H1 (cell line): Measurements from ENCODE around the gene TLK1. TPM values are rescaled to one million over a fixed set of nuclear protein-coding genes. Genes with fewer than 3 reads are reported as not detected.
A peak's percentile ranks its signal among the peaks of the same experiment; 100 is the strongest.

ENCODE experiments used
- CTCF ChIA-PET: fragments of 300-600 bp; sonication (Branson Sonifier 250); formaldehyde crosslinking; loops from one replicate; lab custom pipeline; 2021; ENCODE audit not compliant: partially characterized antibody; lab: Charles Lee
- POLR2A ChIA-PET: fragments of 300-600 bp; sonication (Branson Sonifier 250); formaldehyde crosslinking; loops from one replicate; lab custom pipeline; 2021; ENCODE audit warnings: inconsistent platforms; ENCODE audit not compliant: partially characterized antibody; lab: Charles Lee
- DNase-seq, 2 experiments: peaks; one replicate each; pipeline versions ENCODE4 v3.0.0 to v3.0.0-alpha.2; 2010 to 2022; ENCODE audit warnings: low spot score in 2 of 2, low read depth in 1 of 2, mixed read lengths in 1 of 2
- FAIRE-seq: peaks from 2 replicates; lab custom pipeline; 2011; peaks lifted over from hg19 to GRCh38; lab: Jason Lieb, UNC
- H2AFZ ChIP-seq: 2 replicates; pipeline ENCODE4 v1.8.1; 2012; ENCODE audit warnings: low read length, inconsistent platforms
- H2AK5ac ChIP-seq: 2 replicates; pipeline ENCODE4 v1.6.1; 2013; ENCODE audit warnings: low read depth, low read length
- H2BK120ac ChIP-seq: replicated peaks from 2 replicates; pipeline ENCODE3; 2013; ENCODE audit warnings: low read depth, low read length, inconsistent platforms
- H2BK12ac ChIP-seq: 2 replicates; pipeline ENCODE4 v1.6.1; 2013; ENCODE audit warnings: low read depth, low read length
- H2BK15ac ChIP-seq: 2 replicates; pipeline ENCODE4 v1.6.1; 2013; ENCODE audit warnings: low read length
- H2BK20ac ChIP-seq: 2 replicates; pipeline ENCODE4 v1.6.1; 2013; ENCODE audit warnings: low read length
- H2BK5ac ChIP-seq: 2 replicates; pipeline ENCODE4 v1.6.1; 2013; ENCODE audit warnings: low read depth, low read length
- H3K14ac ChIP-seq: 2 replicates; pipeline ENCODE4 v1.6.1; 2013; ENCODE audit warnings: inconsistent platforms; ENCODE audit not compliant: insufficient read length
- H3K18ac ChIP-seq: 2 replicates; pipeline ENCODE4 v1.6.1; 2013; ENCODE audit warnings: low read length; ENCODE audit errors: extremely low read depth
- H3K23ac ChIP-seq: 2 replicates; pipeline ENCODE4 v1.6.1; 2013; ENCODE audit warnings: inconsistent platforms; ENCODE audit not compliant: insufficient read length
- H3K23me2 ChIP-seq: 2 replicates; pipeline ENCODE4 v1.6.1; 2013; ENCODE audit warnings: low read depth, low read length
- H3K27ac ChIP-seq: 2 replicates; pipeline ENCODE4 v1.6.1; 2011; ENCODE audit warnings: low read depth, low read length, inconsistent platforms
- H3K27me3 ChIP-seq, 4 experiments: replicated peaks in 1 of 4; 1 replicate in 1 of 4; 2 replicates in 3 of 4; pipeline versions ENCODE4 v1.6.1 to v1.8.1; 2011 to 2013; ENCODE audit warnings: low read length in 3 of 4, mild to moderate bottlenecking in 3 of 4, inconsistent platforms in 2 of 4, mixed read lengths in 2 of 4, moderate library complexity in 1 of 4; ENCODE audit not compliant: control insufficient read depth in 3 of 4, insufficient read depth in 3 of 4; ENCODE audit errors: extremely low read depth in 1 of 4
- H3K36me3 ChIP-seq, 4 experiments: 2 replicates each; pipeline versions ENCODE4 v1.6.1 to v1.8.1; 2011 to 2013; ENCODE audit warnings: mild to moderate bottlenecking in 4 of 4, low read length in 3 of 4, moderate library complexity in 2 of 4, control low read depth in 1 of 4, inconsistent platforms in 1 of 4; ENCODE audit not compliant: insufficient read depth in 4 of 4, control insufficient read depth in 2 of 4
- H3K4ac ChIP-seq: replicated peaks from 2 replicates; pipeline ENCODE3; 2013; ENCODE audit warnings: low read length, low read depth, mixed read lengths, inconsistent platforms; ENCODE audit not compliant: insufficient read length
- H3K4me1 ChIP-seq, 4 experiments: replicated peaks in 1 of 4; 1 replicate in 1 of 4; 2 replicates in 3 of 4; pipeline versions ENCODE4 v1.6.1 to v1.8.1; 2011 to 2013; ENCODE audit warnings: low read length in 3 of 4, inconsistent platforms in 2 of 4, mixed read lengths in 1 of 4; ENCODE audit not compliant: insufficient read depth in 4 of 4, control insufficient read depth in 3 of 4
- H3K4me2 ChIP-seq, 2 experiments: 2 replicates each; pipeline versions ENCODE4 v1.6.1 to v1.8.1; 2011 to 2013; ENCODE audit warnings: low read depth in 2 of 2, low read length in 2 of 2, control low read depth in 1 of 2, inconsistent platforms in 1 of 2, mild to moderate bottlenecking in 1 of 2; ENCODE audit not compliant: insufficient read depth in 1 of 2
- H3K4me3 ChIP-seq, 4 experiments: fragments of 200-600, 300-600 bp in 1 of 4; sonication (generic), shearing (Covaris generic), sonication (Bioruptor Twin) in 1 of 4; 2 replicates each; pipeline versions ENCODE4 v1.5.1 to v1.8.1; 2011 to 2016; ENCODE audit warnings: low read length in 4 of 4, low read depth in 3 of 4, control low read depth in 2 of 4, inconsistent platforms in 2 of 4, mild to moderate bottlenecking in 2 of 4, mixed read lengths in 1 of 4, moderate library complexity in 1 of 4; ENCODE audit not compliant: insufficient read depth in 2 of 4; ENCODE audit errors: extremely low read depth in 1 of 4
- H3K56ac ChIP-seq: replicated peaks from 2 replicates; pipeline ENCODE3; 2013; ENCODE audit warnings: low read depth, mild to moderate bottlenecking, mixed read lengths, low read length, inconsistent platforms; ENCODE audit not compliant: insufficient read length
- H3K79me1 ChIP-seq: 2 replicates; pipeline ENCODE4 v1.6.1; 2013; ENCODE audit warnings: low read depth, low read length, control low read depth
- H3K79me2 ChIP-seq, 2 experiments: 2 replicates each; pipeline versions ENCODE4 v1.6.1 to v1.8.1; 2012 to 2013; ENCODE audit warnings: low read length in 2 of 2, mild to moderate bottlenecking in 2 of 2, inconsistent platforms in 1 of 2; ENCODE audit not compliant: insufficient read depth in 2 of 2, control insufficient read depth in 1 of 2
- H3K9ac ChIP-seq, 4 experiments: replicated peaks in 1 of 4; 1 replicate in 1 of 4; 2 replicates in 3 of 4; pipeline versions ENCODE4 v1.6.1 to v1.8.1; 2011 to 2013; ENCODE audit warnings: low read depth in 3 of 4, low read length in 3 of 4, control low read depth in 2 of 4, mild to moderate bottlenecking in 2 of 4, moderate library complexity in 2 of 4, inconsistent platforms in 1 of 4; ENCODE audit errors: extremely low read depth in 1 of 4
- H3K9me3 ChIP-seq, 2 experiments: 2 replicates each; pipeline versions ENCODE4 v1.6.1 to v1.8.1; 2012 to 2013; ENCODE audit warnings: mild to moderate bottlenecking in 2 of 2, moderate library complexity in 2 of 2, control low read depth in 1 of 2, inconsistent platforms in 1 of 2, low read depth in 1 of 2, low read length in 1 of 2, mixed read lengths in 1 of 2; ENCODE audit not compliant: insufficient read depth in 2 of 2
- H4K20me1 ChIP-seq, 2 experiments: replicated peaks in 1 of 2; 2 replicates each; pipeline versions ENCODE3 to v1.8.1; 2011 to 2013; ENCODE audit warnings: inconsistent platforms in 2 of 2, low read length in 2 of 2, mild to moderate bottlenecking in 1 of 2; ENCODE audit not compliant: insufficient read depth in 2 of 2, control insufficient read depth in 1 of 2
- H4K5ac ChIP-seq: 2 replicates; pipeline ENCODE4 v1.6.1; 2013; ENCODE audit warnings: low read length, low read depth, mixed read lengths, inconsistent platforms; ENCODE audit not compliant: insufficient read length
- H4K8ac ChIP-seq: 2 replicates; pipeline ENCODE4 v1.8.0; 2013; ENCODE audit warnings: mild to moderate bottlenecking, moderate library complexity, low read length, inconsistent platforms; ENCODE audit not compliant: insufficient read depth; ENCODE audit errors: extremely low read depth
- H4K91ac ChIP-seq: replicated peaks from 2 replicates; pipeline ENCODE3; 2013; ENCODE audit warnings: low read length, mixed read lengths, inconsistent platforms; ENCODE audit not compliant: insufficient read length
- ASH2L ChIP-seq: fragments of 200-600, 300-600 bp; sonication (generic); IDR thresholded peaks from one replicate; pipeline ENCODE4 v1.7.1; 2017; ENCODE audit warnings: low read length
- CEBPB ChIP-seq: IDR thresholded peaks from 2 replicates; pipeline ENCODE4 v1.6.1; 2012; ENCODE audit warnings: low read depth, low read length
- GTF2F1 ChIP-seq: IDR thresholded peaks from 2 replicates; pipeline ENCODE4 v1.6.1; 2012; ENCODE audit warnings: low read depth, low read length, improper control_type of control experiment, borderline replicate concordance
- NANOG ChIP-seq: IDR thresholded peaks from 2 replicates; pipeline ENCODE4 v1.6.1; 2011; ENCODE audit warnings: low read length, low read depth, mild to moderate bottlenecking, inconsistent platforms; ENCODE audit not compliant: insufficient read depth, poor library complexity, severe bottlenecking
- POU5F1 ChIP-seq: IDR thresholded peaks from 2 replicates; pipeline ENCODE4 v1.6.1; 2011; ENCODE audit warnings: low read depth, mild to moderate bottlenecking, low read length, moderate library complexity
- SAP30 ChIP-seq: fragments of 300-600 bp; sonication (generic); IDR thresholded peaks from 2 replicates; pipeline ENCODE4 v1.7.1; 2012; ENCODE audit warnings: low read length, moderate library complexity, mild to moderate bottlenecking, inconsistent platforms; ENCODE audit not compliant: insufficient read depth, insufficient replicate concordance
- SIRT6 ChIP-seq: IDR thresholded peaks from one replicate; pipeline ENCODE4 v1.7.1; 2012; ENCODE audit warnings: low read length, inconsistent platforms
- TBP ChIP-seq: IDR thresholded peaks from 2 replicates; pipeline ENCODE4 v1.6.1; 2011; ENCODE audit warnings: low read depth, low read length, improper control_type of control experiment
- YY1 ChIP-seq: IDR thresholded peaks from 2 replicates; pipeline ENCODE4 v1.6.1; 2011; ENCODE audit warnings: low read depth, mild to moderate bottlenecking, low read length
- WGBS, 2 experiments: shearing (Covaris generic) in 1 of 2; methylation state at CpG; one replicate each; pipeline versions ENCODE4 v1.1.6 to v1.1.7; 2013 to 2015; ENCODE audit warnings: low lambda C conversion rate in 2 of 2, mixed read lengths in 2 of 2, inconsistent platforms in 1 of 2, low coverage in 1 of 2, missing lambda C conversion rate in 1 of 2; ENCODE audit not compliant: insufficient replicate concordance in 2 of 2, insufficient coverage in 1 of 2, insufficient read length in 1 of 2; ENCODE audit errors: extremely low coverage in 1 of 2, missing lambda C conversion rate in 1 of 2; 5-methylcytosine and 5-hydroxymethylcytosine counted together
- polyA plus RNA-seq, 7 experiments: library from polyadenylated mRNA; depleted of rRNA in 3 of 7; stranded (reverse) in 5 of 7; unstranded in 2 of 7; fragments of >200 nt in 5 of 7; fragments of 200-250 nt in 2 of 7; gene quantifications; 1 replicate in 5 of 7; 2 replicates in 1 of 7; 4 replicates in 1 of 7; pipeline versions ENCODE4 v1.2.1 to v1.2.3, GENCODE V29; 2011 to 2013; ENCODE audit warnings: missing spikeins in 2 of 7, mixed read lengths in 2 of 7
- total RNA-seq: library from RNA; stranded (reverse); fragmentation: NEBNext Ultra II Directional; extraction: Animal tissue kit (Norgen Biotek cat#: 25700); gene quantifications from 2 replicates; pipeline ENCODE4 v1.2.1, GENCODE V29; 2021
- TF ChIP-seq, protein P1 (sequence below): IDR thresholded peaks from 2 replicates; pipeline ENCODE4 v1.6.1; 2011; ENCODE audit warnings: low read length, improper control_type of control experiment
- TF ChIP-seq, protein P2 (sequence below): IDR thresholded peaks from 2 replicates; pipeline ENCODE4 v1.6.1; 2011; ENCODE audit warnings: low read depth, mild to moderate bottlenecking, low read length; ENCODE audit not compliant: insufficient read depth

The TLK1 gene
- total and polyA plus RNA-seq, 2 of the 8 experiments (the other 6 are each of a cell fraction or from before 2014, with no cell fraction given), result 11.2 to 102 TPM

DNA sequence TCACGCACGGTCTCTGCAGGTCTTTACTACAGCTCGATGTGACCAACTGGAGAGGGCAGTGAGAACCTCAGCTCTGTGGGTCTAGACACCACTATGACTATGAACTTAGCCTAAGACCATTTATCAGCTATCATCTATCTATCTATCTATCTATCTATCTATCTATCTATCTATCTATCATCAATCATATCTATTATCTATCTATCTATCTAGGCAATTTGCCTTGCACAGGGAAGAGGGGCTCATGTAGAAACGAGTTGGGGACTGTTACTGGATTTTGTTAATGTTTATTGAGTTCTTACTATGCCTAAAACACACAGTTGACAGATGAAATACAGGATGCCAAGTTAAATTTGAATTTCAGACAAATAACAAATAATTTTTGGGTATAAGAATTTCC lies 41.1 kb upstream of the TLK1 start:
- H2BK20ac ChIP-seq, result no peak overlapping the region
- H4K20me1 ChIP-seq, result no peaks in the 10 kb centered on the region
- H2BK120ac ChIP-seq, result no peak overlapping the region
- no peak overlapping the region for H3K9ac ChIP-seq
- no peaks in the 10 kb centered on the region for H3K4me1 ChIP-seq
- no peak for FAIRE-seq
- no peak overlapping the region for H3K27ac ChIP-seq
- H3K79me1 ChIP-seq, result no peaks in the 10 kb centered on the region
- no peak overlapping the region for H3K4me3 ChIP-seq
- H3K4me2 ChIP-seq, result no peak overlapping the region
- H3K36me3 ChIP-seq, result no peaks in the 10 kb centered on the region
- H2BK15ac ChIP-seq, result no peak overlapping the region
- DNase-seq, result no peak
- H3K4ac ChIP-seq, result no peak overlapping the region
- no peaks in the 10 kb centered on the region for H3K23me2 ChIP-seq
- no peak for TF ChIP-seq TBP
- no peak for TF ChIP-seq CEBPB
- TF ChIP-seq, protein P1, sequence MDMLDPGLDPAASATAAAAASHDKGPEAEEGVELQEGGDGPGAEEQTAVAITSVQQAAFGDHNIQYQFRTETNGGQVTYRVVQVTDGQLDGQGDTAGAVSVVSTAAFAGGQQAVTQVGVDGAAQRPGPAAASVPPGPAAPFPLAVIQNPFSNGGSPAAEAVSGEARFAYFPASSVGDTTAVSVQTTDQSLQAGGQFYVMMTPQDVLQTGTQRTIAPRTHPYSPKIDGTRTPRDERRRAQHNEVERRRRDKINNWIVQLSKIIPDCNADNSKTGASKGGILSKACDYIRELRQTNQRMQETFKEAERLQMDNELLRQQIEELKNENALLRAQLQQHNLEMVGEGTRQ, result no peak
- TF ChIP-seq GTF2F1, result no peak
- TF ChIP-seq YY1, result no peak
- TF ChIP-seq POU5F1, result no peak
- TF ChIP-seq, protein P2, sequence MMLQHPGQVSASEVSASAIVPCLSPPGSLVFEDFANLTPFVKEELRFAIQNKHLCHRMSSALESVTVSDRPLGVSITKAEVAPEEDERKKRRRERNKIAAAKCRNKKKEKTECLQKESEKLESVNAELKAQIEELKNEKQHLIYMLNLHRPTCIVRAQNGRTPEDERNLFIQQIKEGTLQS, result no peak
- no peak for TF ChIP-seq ASH2L
- no peak for TF ChIP-seq NANOG
- no peak for TF ChIP-seq SIRT6
- TF ChIP-seq SAP30, result no peak
- ChIA-PET CTCF (interaction anchor here (0.6 to 1.0 kb wide), 2 partner anchors 9 to 115 kb away, joined by 3 read pairs; no protein-coding TSS in a partner anchor), POLR2A (no interaction called here)
- H3K79me2 ChIP-seq, result no peaks in the 10 kb centered on the region
- H2AK5ac ChIP-seq, result no peak overlapping the region
- H3K18ac ChIP-seq, result no peak overlapping the region
- H3K27me3 ChIP-seq, result no peaks in the 10 kb centered on the region
- H4K91ac ChIP-seq, result no peak overlapping the region
- 96% methylated on average over 4 of the region's 4 CpGs; no CpG with 5 or more reads in 1 of the 2 experiments for WGBS, 2 experiments
- no peak overlapping the region for H4K5ac ChIP-seq
- H2BK12ac ChIP-seq, result no peak overlapping the region
- H3K9me3 ChIP-seq, result no peaks in the 10 kb centered on the region
- H4K8ac ChIP-seq, result no peak overlapping the region
- H2BK5ac ChIP-seq, result no peak overlapping the region
- H3K14ac ChIP-seq, result no peak overlapping the region
- H3K23ac ChIP-seq, result no peak overlapping the region
- no peak overlapping the region for H3K56ac ChIP-seq
- H2AFZ ChIP-seq, result peak overlapping the region; percentile 58; the same call in 1 of the 2 replicates
